ENCODE data around the gene NDUFAF2. TPM values are rescaled to one million over a fixed set of nuclear protein-coding genes. Genes with fewer than 3 reads are reported as not detected.
"Not testable (repeated sequence)": the region's sequence is repeated elsewhere in the genome, so short reads cannot be mapped to it uniquely, and the experiment has no call there.

Gene NDUFAF2
- total RNA-seq, 2 experiments from 2014 or later = 17.1 to 21.4 TPM

GRCh38 chr5:61023131-61023530, 78.1 kb downstream of the NDUFAF2 start:
- no peak overlapping the region for H3K27ac Mint-ChIP-seq
- no peak for ATAC-seq

GRCh38 chr5:61026004-61026403, 81.0 kb downstream of the NDUFAF2 start:
- DNase-seq = no peak

More at GRCh38 chr5:61023131-61023530, 78.1 kb downstream of the NDUFAF2 start:
- Mint-ChIP-seq H3K4me1 (ENCODE audit: low read depth) (no peaks in the 10 kb centered on the region), H3K4me3 (no peak overlapping the region), H3K36me3 (ENCODE audit: low read depth) (no peaks in the 10 kb centered on the region), H3K9me3 (ENCODE audit: insufficient read depth) (no peaks in the 10 kb centered on the region), H3K27me3 (ENCODE audit: low read depth) (no peaks in the 10 kb centered on the region)
- POLR2A ChIA-PET = no interaction called here
- CTCF ChIA-PET = interaction anchor here (1.2 kb wide), 1 partner anchor 12 kb away, joined by 3 read pairs; no protein-coding TSS in a partner anchor
- no peak for DNase-seq

GRCh38 chr5:61028382-61028781, 83.4 kb downstream of the NDUFAF2 start:
- Mint-ChIP-seq H3K4me1 (ENCODE audit: low read depth) (no peaks in the 10 kb centered on the region), H3K9me3 (ENCODE audit: insufficient read depth) (no peaks in the 10 kb centered on the region), H3K27ac (no peak overlapping the region), H3K4me3 (no peak overlapping the region), H3K27me3 (ENCODE audit: low read depth) (no peaks in the 10 kb centered on the region), H3K36me3 (ENCODE audit: low read depth) (no peaks in the 10 kb centered on the region)
- ChIA-PET CTCF (no interaction called here), POLR2A (no interaction called here)
- ATAC-seq (no peak), DNase-seq (no peak)

More at GRCh38 chr5:61026004-61026403, 81.0 kb downstream of the NDUFAF2 start:
- no peaks in the 10 kb centered on the region for H3K36me3 Mint-ChIP-seq (ENCODE audit: low read depth)
- no peak overlapping the region for H3K27ac Mint-ChIP-seq
- H3K27me3 Mint-ChIP-seq (ENCODE audit: low read depth) = no peaks in the 10 kb centered on the region
- H3K9me3 Mint-ChIP-seq (ENCODE audit: insufficient read depth) = no peaks in the 10 kb centered on the region
- H3K4me1 Mint-ChIP-seq (ENCODE audit: low read depth) = no peaks in the 10 kb centered on the region
- ChIA-PET CTCF (no interaction called here), POLR2A (no interaction called here)
- no peak overlapping the region for H3K4me3 Mint-ChIP-seq
- ATAC-seq = no peak

- no peaks in the 10 kb centered on the region for H3K27me3 Mint-ChIP-seq (ENCODE audit: low read depth)
- DNase-seq (no peak), ATAC-seq (no peak)
- no peaks in the 10 kb centered on the region for H3K9me3 Mint-ChIP-seq (ENCODE audit: insufficient read depth)
- H3K27ac Mint-ChIP-seq = no peak overlapping the region
- H3K36me3 Mint-ChIP-seq (ENCODE audit: low read depth) = no peaks in the 10 kb centered on the region
- no peaks in the 10 kb centered on the region for H3K4me1 Mint-ChIP-seq (ENCODE audit: low read depth)
- H3K4me3 Mint-ChIP-seq = no peak overlapping the region
- ChIA-PET POLR2A (no interaction called here), CTCF (no interaction called here)
Observed at GRCh38 chr5:61029456-61030162, 84.6 kb downstream of the NDUFAF2 start.

- no peaks in the 10 kb centered on the region for H3K9me3 Mint-ChIP-seq (ENCODE audit: insufficient read depth)
- H3K4me1 Mint-ChIP-seq (ENCODE audit: low read depth) = no peaks in the 10 kb centered on the region
Observed at GRCh38 chr5:61030163-61030482, 85.1 kb downstream of the NDUFAF2 start.

GRCh38 chr5:61031301-61031700, 86.3 kb downstream of the NDUFAF2 start:
- H3K27me3 Mint-ChIP-seq (ENCODE audit: low read depth); DNase-seq; H3K4me1 Mint-ChIP-seq (ENCODE audit: low read depth); H3K36me3 Mint-ChIP-seq (ENCODE audit: low read depth); POLR2A ChIA-PET; CTCF ChIA-PET; H3K4me3 Mint-ChIP-seq; H3K27ac Mint-ChIP-seq; ATAC-seq; H3K9me3 Mint-ChIP-seq (ENCODE audit: insufficient read depth): not testable (repeated sequence)

More at GRCh38 chr5:61030163-61030482, 85.1 kb downstream of the NDUFAF2 start:
- Mint-ChIP-seq H3K4me3 (no peak overlapping the region), H3K27ac (no peak overlapping the region), H3K36me3 (ENCODE audit: low read depth) (no peaks in the 10 kb centered on the region), H3K27me3 (ENCODE audit: low read depth) (no peaks in the 10 kb centered on the region)
- POLR2A ChIA-PET = no interaction called here
- CTCF ChIA-PET = no interaction called here
- DNase-seq (no peak), ATAC-seq (no peak)

GRCh38 chr5:61044545-61044944, 99.5 kb downstream of the NDUFAF2 start:
- no peak for ATAC-seq
- H3K9me3 Mint-ChIP-seq (ENCODE audit: insufficient read depth) = no peaks in the 10 kb centered on the region
- no peak overlapping the region for H3K27ac Mint-ChIP-seq
- no peaks in the 10 kb centered on the region for H3K36me3 Mint-ChIP-seq (ENCODE audit: low read depth)
- ChIA-PET POLR2A (no interaction called here), CTCF (interaction anchor here (0.7 kb wide), 1 partner anchor 11 kb away, joined by 3 read pairs; no protein-coding TSS in a partner anchor)
- no peaks in the 10 kb centered on the region for H3K27me3 Mint-ChIP-seq (ENCODE audit: low read depth)
- H3K4me1 Mint-ChIP-seq (ENCODE audit: low read depth) = no peaks in the 10 kb centered on the region
- no peak for DNase-seq
- H3K4me3 Mint-ChIP-seq = no peak overlapping the region

GRCh38 chr5:61047346-61047745, 102.3 kb downstream of the NDUFAF2 start:
- Mint-ChIP-seq H3K36me3 (ENCODE audit: low read depth) (no peaks in the 10 kb centered on the region), H3K4me1 (ENCODE audit: low read depth) (no peaks in the 10 kb centered on the region), H3K4me3 (no peak overlapping the region), H3K9me3 (ENCODE audit: insufficient read depth) (no peaks in the 10 kb centered on the region), H3K27me3 (ENCODE audit: low read depth) (no peaks in the 10 kb centered on the region), H3K27ac (no peak overlapping the region)
- ChIA-PET CTCF (no interaction called here), POLR2A (no interaction called here)
- DNase-seq (no peak), ATAC-seq (no peak)

- Mint-ChIP-seq H3K36me3 (ENCODE audit: low read depth) (no peaks in the 10 kb centered on the region), H3K4me3 (no peak overlapping the region), H3K4me1 (ENCODE audit: low read depth) (no peaks in the 10 kb centered on the region), H3K27ac (no peak overlapping the region), H3K9me3 (ENCODE audit: insufficient read depth) (no peaks in the 10 kb centered on the region), H3K27me3 (ENCODE audit: low read depth) (no peaks in the 10 kb centered on the region)
- DNase-seq (no peak), ATAC-seq (no peak)
- ChIA-PET POLR2A (no interaction called here), CTCF (no interaction called here)
Observed at GRCh38 chr5:61048534-61048933, 103.5 kb downstream of the NDUFAF2 start.

GRCh38 chr5:61050292-61050691, 105.3 kb downstream of the NDUFAF2 start:
- ATAC-seq (no peak), DNase-seq (no peak)
- Mint-ChIP-seq H3K4me3 (no peak overlapping the region), H3K27ac (no peak overlapping the region), H3K9me3 (ENCODE audit: insufficient read depth) (no peaks in the 10 kb centered on the region), H3K4me1 (ENCODE audit: low read depth) (no peaks in the 10 kb centered on the region), H3K36me3 (ENCODE audit: low read depth) (no peaks in the 10 kb centered on the region), H3K27me3 (ENCODE audit: low read depth) (no peaks in the 10 kb centered on the region)
- POLR2A ChIA-PET = no interaction called here
- CTCF ChIA-PET = no interaction called here

GRCh38 chr5:61051267-61051666, 106.3 kb downstream of the NDUFAF2 start:
- Mint-ChIP-seq H3K36me3 (ENCODE audit: low read depth) (no peaks in the 10 kb centered on the region), H3K9me3 (ENCODE audit: insufficient read depth) (no peaks in the 10 kb centered on the region), H3K4me1 (ENCODE audit: low read depth) (no peaks in the 10 kb centered on the region), H3K27ac (no peak overlapping the region), H3K4me3 (no peak overlapping the region), H3K27me3 (ENCODE audit: low read depth) (no peaks in the 10 kb centered on the region)
- CTCF ChIA-PET = interaction anchor here (0.6 kb wide), 1 partner anchor 1278 kb away, joined by 3 read pairs; no protein-coding TSS in a partner anchor
- ATAC-seq (no peak), DNase-seq (no peak)
- POLR2A ChIA-PET = no interaction called here

- Mint-ChIP-seq H3K36me3 (ENCODE audit: low read depth) (no peaks in the 10 kb centered on the region), H3K4me1 (ENCODE audit: low read depth) (no peaks in the 10 kb centered on the region), H3K4me3 (no peak overlapping the region), H3K9me3 (ENCODE audit: insufficient read depth) (no peaks in the 10 kb centered on the region), H3K27me3 (ENCODE audit: low read depth) (no peaks in the 10 kb centered on the region), H3K27ac (no peak overlapping the region)
- no peak for ATAC-seq
- ChIA-PET CTCF (interaction anchor here (1.2 kb wide), 1 partner anchor 11 kb away, joined by 3 read pairs; no protein-coding TSS in a partner anchor), POLR2A (no interaction called here)
- DNase-seq = no peak
Observed at GRCh38 chr5:61052882-61053281, 107.9 kb downstream of the NDUFAF2 start.

GRCh38 chr5:61053937-61054336, 108.9 kb downstream of the NDUFAF2 start:
- no peaks in the 10 kb centered on the region for H3K36me3 Mint-ChIP-seq (ENCODE audit: low read depth)
- ChIA-PET CTCF (interaction anchor here (3.0 kb wide), 1 partner anchor 605 kb away, joined by 27 read pairs; no protein-coding TSS in a partner anchor), POLR2A (no interaction called here)
- no peak for ATAC-seq
- no peak overlapping the region for H3K27ac Mint-ChIP-seq
- H3K27me3 Mint-ChIP-seq (ENCODE audit: low read depth) = no peaks in the 10 kb centered on the region
- H3K9me3 Mint-ChIP-seq (ENCODE audit: insufficient read depth) = no peaks in the 10 kb centered on the region
- H3K4me1 Mint-ChIP-seq (ENCODE audit: low read depth) = no peaks in the 10 kb centered on the region
- no peak overlapping the region for H3K4me3 Mint-ChIP-seq
- no peak for DNase-seq
